Frontal cortex (tissue), 4 donors: ENCODE measurements around the gene ZNF844. TPM values are rescaled to one million over a fixed set of nuclear protein-coding genes. Genes with fewer than 3 reads are reported as not detected.
"Not testable (repeated sequence)": the region's sequence is repeated elsewhere in the genome, so short reads cannot be mapped to it uniquely, and the experiment has no call there.

Experiments
- DNase-seq, 2 donors: peaks; one replicate each; pipeline ENCODE4 v3.0.0; 2012; ENCODE audit warnings: low spot score in 2 of 2
- FAIRE-seq: peaks from 2 replicates; lab custom pipeline; 2012; peaks lifted over from hg19 to GRCh38; lab: Jason Lieb, UNC
- small RNA-seq: library from RNA; depleted of rRNA; stranded (forward); fragments of <200 nt; gene quantifications from one replicate; pipeline ENCODE3, GENCODE V24; 2014
- total RNA-seq: library from RNA; depleted of rRNA; stranded (reverse); fragments of >200 nt; gene quantifications from one replicate; pipeline ENCODE4 v1.2.3, GENCODE V29; 2014
- donor health status: control.
- donor health status: control.
- donor health status: control.

ZNF844 gene
- total RNA-seq, 1 donor from 2014 or later = 13.5 TPM

GRCh38 chr19:12090807-12091206 is 26.3 kb downstream of the ZNF844 start:
- FAIRE-seq = no peak
- DNase-seq = peak; percentile 46 to 55

GRCh38 chr19:12092065-12092867 is 27.7 kb downstream of the ZNF844 start:
- FAIRE-seq (no peak), DNase-seq (peak; percentile 71 to 85)

- FAIRE-seq = no peak
- no peak for DNase-seq
Observed at GRCh38 chr19:12092956-12093355, 28.4 kb downstream of the ZNF844 start.

GRCh38 chr19:12093777-12094176 is 29.2 kb downstream of the ZNF844 start:
- FAIRE-seq (no peak), DNase-seq (no peak)

GRCh38 chr19:12095111-12095790 is 30.7 kb downstream of the ZNF844 start:
- FAIRE-seq = no peak
- DNase-seq = no peak

- FAIRE-seq = no peak
- DNase-seq = no peak
Observed at GRCh38 chr19:12098040-12098439, 33.5 kb downstream of the ZNF844 start.

- not testable (repeated sequence) for FAIRE-seq
Observed at GRCh38 chr19:12103909-12104308, 39.4 kb downstream of the ZNF844 start.

GRCh38 chr19:12111176-12111575 is 46.6 kb downstream of the ZNF844 start:
- no peak for DNase-seq
- no peak for FAIRE-seq

More at GRCh38 chr19:12103909-12104308, 39.4 kb downstream of the ZNF844 start:
- not testable (repeated sequence) for DNase-seq

GRCh38 chr19:12111943-12112637 is 47.6 kb downstream of the ZNF844 start:
- FAIRE-seq (no peak), DNase-seq (no peak)

- FAIRE-seq = no peak
- no peak for DNase-seq
Observed at GRCh38 chr19:12112701-12113100, 48.2 kb downstream of the ZNF844 start.

- DNase-seq (no peak), FAIRE-seq (no peak)
Observed at GRCh38 chr19:12113121-12113520, 48.6 kb downstream of the ZNF844 start.

GRCh38 chr19:12117201-12117970 is 52.9 kb downstream of the ZNF844 start:
- no peak for FAIRE-seq
- DNase-seq = no peak

GRCh38 chr19:12126707-12127106 is 62.2 kb downstream of the ZNF844 start:
- FAIRE-seq = peak; percentile 87
- no peak for DNase-seq

Small RNA genes within 50 kb of the gene (small RNA-seq; reads per million reads assigned to genes)
- gene RF00019 = not detected
- not detected for gene RNA5SP465
- gene RNA5SP466 = not detected
- not detected for gene RNA5SP467

Other genes with a start within 250 kb of the ZNF844 start
- gene ZNF439, start 216.0 kb upstream of the ZNF844 start, total RNA-seq = 38.3 TPM
- gene ZNF69, start 176.9 kb upstream of the ZNF844 start, total RNA-seq = 17.9 TPM
- gene ZNF700, start 139.6 kb upstream of the ZNF844 start, total RNA-seq = 13.5 TPM
- gene ZNF763, start 99.7 kb upstream of the ZNF844 start, total RNA-seq = 4.5 TPM
- 16.3 TPM for gene ZNF433, start 29.1 kb upstream of the ZNF844 start, total RNA-seq
- 0.41 TPM for gene ZNF878, start 11.8 kb upstream of the ZNF844 start, total RNA-seq
- 6.1 TPM for gene ZNF20, start 75.6 kb downstream of the ZNF844 start, total RNA-seq
- 29.3 TPM for gene ZNF625, start 92.0 kb downstream of the ZNF844 start, total RNA-seq
- 25.7 TPM for gene ZNF136, start 98.4 kb downstream of the ZNF844 start, total RNA-seq
- 17.5 TPM for gene ZNF44, start 230.2 kb downstream of the ZNF844 start, total RNA-seq